ENCODE results near the gene MEI4. TPM values are rescaled to one million over a fixed set of nuclear protein-coding genes. Genes with fewer than 3 reads are reported as not detected.

MEI4 gene
- total RNA-seq, 6 donors from 2014 or later, result not detected

DNA sequence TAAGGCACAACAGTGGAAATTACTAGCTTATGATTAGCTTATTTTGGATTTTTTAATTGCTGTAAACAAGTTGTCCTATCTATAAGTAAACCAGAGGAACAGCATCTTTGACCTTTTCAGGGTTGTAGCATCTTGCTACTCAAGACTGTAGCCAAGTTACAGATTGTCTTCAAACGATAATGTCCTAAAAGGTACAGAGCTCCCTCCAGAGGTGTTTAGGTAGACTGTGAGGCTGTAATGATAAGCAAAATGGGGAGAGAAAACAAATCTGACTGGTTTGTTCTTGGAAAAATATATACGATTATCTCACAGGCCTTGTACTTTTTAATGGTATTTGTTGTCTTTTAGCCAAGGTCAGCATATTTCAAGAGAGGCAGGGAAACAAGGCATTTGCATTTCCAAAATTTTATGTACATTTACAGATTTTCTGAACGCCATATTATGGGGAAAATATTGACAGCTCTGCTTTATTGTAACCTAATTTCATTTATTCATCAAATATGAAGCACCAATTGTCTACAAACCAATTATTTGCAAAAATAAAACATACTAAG, 273.4 kb downstream of the MEI4 start:
- ATAC-seq (ENCODE audit: low FRiP score in 2 of 2), result no peak
- no peak for DNase-seq

GRCh38 chr6:77930382-77930781, 277.5 kb downstream of the MEI4 start:
- 78 to 83% methylated on average over 2 of the region's 2 CpGs for WGBS, 2 donors
- H3K36me3 ChIP-seq, result no peaks in the 10 kb centered on the region

More for the DNA sequence above, 273.4 kb downstream of the MEI4 start:
- Histone ChIP-seq H3K27me3 (no peaks in the 10 kb centered on the region), H3K4me1 (no peaks in the 10 kb centered on the region), H3K27ac (no peak overlapping the region), H3K4me3 (no peak overlapping the region), H3K36me3 (no peaks in the 10 kb centered on the region), H3K9me3 (no peaks in the 10 kb centered on the region)
- TF ChIP-seq POLR2AphosphoS5 (IDR thresholded peaks at IDR 0.05) (no peak), EP300 (IDR thresholded peaks at IDR 0.05) (no peak), POLR2A (IDR thresholded peaks at IDR 0.05) (no peak)
- TF ChIP-seq, protein P1, sequence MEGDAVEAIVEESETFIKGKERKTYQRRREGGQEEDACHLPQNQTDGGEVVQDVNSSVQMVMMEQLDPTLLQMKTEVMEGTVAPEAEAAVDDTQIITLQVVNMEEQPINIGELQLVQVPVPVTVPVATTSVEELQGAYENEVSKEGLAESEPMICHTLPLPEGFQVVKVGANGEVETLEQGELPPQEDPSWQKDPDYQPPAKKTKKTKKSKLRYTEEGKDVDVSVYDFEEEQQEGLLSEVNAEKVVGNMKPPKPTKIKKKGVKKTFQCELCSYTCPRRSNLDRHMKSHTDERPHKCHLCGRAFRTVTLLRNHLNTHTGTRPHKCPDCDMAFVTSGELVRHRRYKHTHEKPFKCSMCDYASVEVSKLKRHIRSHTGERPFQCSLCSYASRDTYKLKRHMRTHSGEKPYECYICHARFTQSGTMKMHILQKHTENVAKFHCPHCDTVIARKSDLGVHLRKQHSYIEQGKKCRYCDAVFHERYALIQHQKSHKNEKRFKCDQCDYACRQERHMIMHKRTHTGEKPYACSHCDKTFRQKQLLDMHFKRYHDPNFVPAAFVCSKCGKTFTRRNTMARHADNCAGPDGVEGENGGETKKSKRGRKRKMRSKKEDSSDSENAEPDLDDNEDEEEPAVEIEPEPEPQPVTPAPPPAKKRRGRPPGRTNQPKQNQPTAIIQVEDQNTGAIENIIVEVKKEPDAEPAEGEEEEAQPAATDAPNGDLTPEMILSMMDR (IDR thresholded peaks at IDR 0.05), result no peak
- 47 to 51% methylated on average over 3 of the region's 3 CpGs for WGBS, 2 donors

GRCh38 chr6:77930952-77931351, 278.1 kb downstream of the MEI4 start:
- no peak for ATAC-seq (ENCODE audit: low FRiP score in 2 of 2)
- TF ChIP-seq POLR2A (IDR thresholded peaks at IDR 0.05), result no peak
- no peak for TF ChIP-seq EP300 (IDR thresholded peaks at IDR 0.05)
- TF ChIP-seq, protein P1 (IDR thresholded peaks at IDR 0.05), result no peak
- no peak for TF ChIP-seq POLR2AphosphoS5 (IDR thresholded peaks at IDR 0.05)
- no peak overlapping the region for H3K4me3 ChIP-seq
- no peaks in the 10 kb centered on the region for H3K9me3 ChIP-seq
- DNase-seq, result no peak
- H3K27me3 ChIP-seq, result no peaks in the 10 kb centered on the region
- H3K4me1 ChIP-seq, result no peaks in the 10 kb centered on the region
- no peak overlapping the region for H3K27ac ChIP-seq
- no peaks in the 10 kb centered on the region for H3K36me3 ChIP-seq

More at GRCh38 chr6:77930382-77930781, 277.5 kb downstream of the MEI4 start:
- TF ChIP-seq, protein P1 (IDR thresholded peaks at IDR 0.05), result no peak
- TF ChIP-seq EP300 (IDR thresholded peaks at IDR 0.05) (no peak), POLR2AphosphoS5 (IDR thresholded peaks at IDR 0.05) (no peak)
- Histone ChIP-seq H3K4me3 (no peak overlapping the region), H3K27ac (no peak overlapping the region), H3K9me3 (no peaks in the 10 kb centered on the region), H3K27me3 (no peaks in the 10 kb centered on the region), H3K4me1 (no peaks in the 10 kb centered on the region)
- no peak for ATAC-seq (ENCODE audit: low FRiP score in 2 of 2)
- DNase-seq, result no peak

- peaks cover 0 to 20% (median 2%) of the 10 kb centered on the region in 4 donors for H3K9me3 ChIP-seq
- no peak overlapping the region for H3K27ac ChIP-seq
- no peaks in the 10 kb centered on the region for H3K27me3 ChIP-seq
- TF ChIP-seq, protein P1 (IDR thresholded peaks at IDR 0.05), result no peak
- TF ChIP-seq POLR2A (IDR thresholded peaks at IDR 0.05), result no peak
- no peak for TF ChIP-seq POLR2AphosphoS5 (IDR thresholded peaks at IDR 0.05)
- TF ChIP-seq EP300 (IDR thresholded peaks at IDR 0.05), result no peak
- WGBS, 2 donors, result 88 to 89% methylated on average over 4 of the region's 4 CpGs
- no peak overlapping the region for H3K4me3 ChIP-seq
- no peaks in the 10 kb centered on the region for H3K4me1 ChIP-seq
- H3K36me3 ChIP-seq, result no peaks in the 10 kb centered on the region
- ATAC-seq (ENCODE audit: low FRiP score in 2 of 2) (no peak), DNase-seq (no peak)
Observed at GRCh38 chr6:77962070-77962469, 309.2 kb downstream of the MEI4 start.

DNA sequence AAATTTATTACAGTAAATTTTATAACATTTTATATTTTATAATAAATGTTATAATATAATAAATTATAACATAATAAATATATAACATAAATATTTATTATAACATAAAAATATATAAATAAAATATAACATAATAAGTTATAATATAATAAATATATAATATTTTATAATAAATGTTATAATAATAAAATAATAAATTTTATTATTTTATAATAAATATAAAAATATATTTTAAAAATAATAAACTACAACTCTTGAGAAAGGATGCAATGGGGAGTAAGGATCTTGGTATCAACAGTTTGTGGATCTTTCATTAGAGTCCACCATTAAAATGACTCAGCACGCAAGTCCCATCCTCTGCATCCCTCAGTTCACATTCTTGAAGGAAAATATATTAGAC, 312.6 kb downstream of the MEI4 start:
- no peaks in the 10 kb centered on the region for H3K36me3 ChIP-seq
- ATAC-seq (ENCODE audit: low FRiP score in 2 of 2) (no peak), DNase-seq (no peak)
- H3K4me1 ChIP-seq, result no peaks in the 10 kb centered on the region
- peaks cover 0 to 20% (median 2%) of the 10 kb centered on the region in 4 donors for H3K9me3 ChIP-seq
- no peak overlapping the region for H3K4me3 ChIP-seq
- 96 to 97% methylated on average over 1 of the region's 1 CpG for WGBS, 2 donors
- H3K27ac ChIP-seq, result no peak overlapping the region
- TF ChIP-seq, protein P1 (IDR thresholded peaks at IDR 0.05), result no peak
- TF ChIP-seq EP300 (IDR thresholded peaks at IDR 0.05), result no peak
- TF ChIP-seq POLR2A (IDR thresholded peaks at IDR 0.05), result no peak
- no peak for TF ChIP-seq POLR2AphosphoS5 (IDR thresholded peaks at IDR 0.05)
- H3K27me3 ChIP-seq, result no peaks in the 10 kb centered on the region

Measured in upper lobe of left lung (tissue), 6 donors.